Measurements from ENCODE around the gene TRIM71.

TRIM71 gene

GRCh38 chr3:32946973-32947788 lies 129.4 kb downstream of the TRIM71 start:
- no peak for DNase-seq
